Measurements from ENCODE around the gene NFIB. TPM values are rescaled to one million over a fixed set of nuclear protein-coding genes. Genes with fewer than 3 reads are reported as not detected.

Gene NFIB
- total RNA-seq, 2 experiments from 2014 or later: 13.7 to 25.1 TPM

DNA sequence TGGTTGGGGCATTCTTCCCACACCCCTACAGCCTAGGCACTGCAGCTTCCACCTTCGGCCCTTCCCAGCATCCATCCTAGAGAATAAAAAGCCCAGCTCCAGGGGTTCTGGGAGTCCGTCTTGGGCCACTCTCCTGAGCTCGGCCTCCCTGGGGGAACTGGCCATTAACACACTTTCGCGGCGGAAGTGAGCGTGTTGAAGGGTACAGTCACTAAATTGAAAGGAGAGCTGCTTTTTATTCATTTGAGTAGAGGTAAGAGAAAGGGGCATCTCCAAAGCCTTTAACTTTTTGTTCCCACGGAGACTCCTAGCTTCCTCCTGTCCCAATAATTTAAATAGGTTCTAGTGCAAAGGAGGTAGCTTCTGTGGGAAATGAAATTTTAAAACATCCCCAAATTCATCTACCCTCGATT is 31.0 kb upstream of the NFIB start:
- ChIA-PET CTCF (ENCODE audit: unreplicated experiment) (no interaction called here), POLR2A (no interaction called here)
- Histone ChIP-seq H3K4me1 (ENCODE audit: insufficient read depth, low read length, poor library complexity, severe bottlenecking) (no peaks in the 10 kb centered on the region), H3K4me2 (ENCODE audit: low read length) (no peak overlapping the region), H4K20me1 (ENCODE audit: insufficient read depth, low read length) (no peaks in the 10 kb centered on the region), H3K79me2 (ENCODE audit: insufficient read depth, low read depth, low read length) (no peaks in the 10 kb centered on the region), H3K9me2 (ENCODE audit: insufficient read depth, low read length) (no peaks in the 10 kb centered on the region), H3K27ac (ENCODE audit: low read depth, low read length, poor library complexity, severe bottlenecking) (no peak overlapping the region), H3K4me3 (ENCODE audit: low read depth, low read length, poor library complexity, severe bottlenecking) (no peak overlapping the region), H3K36me3 (ENCODE audit: insufficient read depth, low read length) (no peaks in the 10 kb centered on the region), H3K9me3 (ENCODE audit: low read length) (no peaks in the 10 kb centered on the region), H2AFZ (ENCODE audit: low read length) (no peak overlapping the region)
- intact Hi-C loops (cut with micrococcal nuclease; ENCODE audit: unreplicated experiment): no loop called here
- no peak for DNase-seq (ENCODE audit: low spot score)
- BruUV-seq (replicated peaks): no TSS peak
- TF ChIP-seq, protein P1, sequence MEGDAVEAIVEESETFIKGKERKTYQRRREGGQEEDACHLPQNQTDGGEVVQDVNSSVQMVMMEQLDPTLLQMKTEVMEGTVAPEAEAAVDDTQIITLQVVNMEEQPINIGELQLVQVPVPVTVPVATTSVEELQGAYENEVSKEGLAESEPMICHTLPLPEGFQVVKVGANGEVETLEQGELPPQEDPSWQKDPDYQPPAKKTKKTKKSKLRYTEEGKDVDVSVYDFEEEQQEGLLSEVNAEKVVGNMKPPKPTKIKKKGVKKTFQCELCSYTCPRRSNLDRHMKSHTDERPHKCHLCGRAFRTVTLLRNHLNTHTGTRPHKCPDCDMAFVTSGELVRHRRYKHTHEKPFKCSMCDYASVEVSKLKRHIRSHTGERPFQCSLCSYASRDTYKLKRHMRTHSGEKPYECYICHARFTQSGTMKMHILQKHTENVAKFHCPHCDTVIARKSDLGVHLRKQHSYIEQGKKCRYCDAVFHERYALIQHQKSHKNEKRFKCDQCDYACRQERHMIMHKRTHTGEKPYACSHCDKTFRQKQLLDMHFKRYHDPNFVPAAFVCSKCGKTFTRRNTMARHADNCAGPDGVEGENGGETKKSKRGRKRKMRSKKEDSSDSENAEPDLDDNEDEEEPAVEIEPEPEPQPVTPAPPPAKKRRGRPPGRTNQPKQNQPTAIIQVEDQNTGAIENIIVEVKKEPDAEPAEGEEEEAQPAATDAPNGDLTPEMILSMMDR (conservative IDR thresholded peaks at IDR 0.05; ENCODE audit: low read length): no peak
- no peak for TF ChIP-seq EZH2phosphoT487 (IDR thresholded peaks at IDR 0.05; ENCODE audit: borderline replicate concordance, low read depth, low read length)

DNA sequence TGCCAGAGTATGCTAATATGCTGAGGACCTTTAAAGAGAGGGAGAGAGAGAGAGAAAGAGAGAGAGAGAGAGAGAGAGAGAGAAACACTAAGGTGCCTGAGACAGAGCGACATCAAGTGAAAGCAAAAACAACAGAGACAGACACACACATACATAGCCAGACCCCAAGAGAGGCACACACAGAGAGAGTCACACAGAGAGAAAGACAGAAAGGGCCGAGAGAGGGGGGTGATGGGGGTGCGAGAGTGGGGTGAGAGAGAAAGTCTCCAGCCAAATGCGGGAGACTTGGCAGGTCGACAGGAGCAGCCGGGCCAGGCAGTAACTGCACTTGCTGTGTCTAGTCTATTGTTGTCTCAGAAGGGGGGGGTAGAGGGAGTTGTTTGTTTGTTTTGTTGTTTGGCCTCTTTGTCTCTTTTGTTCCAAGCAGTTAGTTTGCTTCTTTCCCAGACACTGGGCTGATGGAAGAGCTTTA is 30.1 kb upstream of the NFIB start:
- no peak for TF ChIP-seq EZH2phosphoT487 (IDR thresholded peaks at IDR 0.05; ENCODE audit: borderline replicate concordance, low read depth, low read length)
- TF ChIP-seq, protein P1 (conservative IDR thresholded peaks at IDR 0.05; ENCODE audit: low read length): no peak
- no TSS peak for BruUV-seq (replicated peaks)
- ChIA-PET CTCF (ENCODE audit: unreplicated experiment) (no interaction called here), POLR2A (no interaction called here)
- no peaks in the 10 kb centered on the region for H3K9me3 ChIP-seq (ENCODE audit: low read length)
- H3K4me3 ChIP-seq (ENCODE audit: low read depth, low read length, poor library complexity, severe bottlenecking): no peak overlapping the region
- H3K9me2 ChIP-seq (ENCODE audit: insufficient read depth, low read length): no peaks in the 10 kb centered on the region
- no peak overlapping the region for H3K4me2 ChIP-seq (ENCODE audit: low read length)
- DNase-seq (ENCODE audit: low spot score): no peak
- intact Hi-C loops (cut with micrococcal nuclease; ENCODE audit: unreplicated experiment): no loop called here
- H4K20me1 ChIP-seq (ENCODE audit: insufficient read depth, low read length): no peaks in the 10 kb centered on the region
- no peak overlapping the region for H3K27ac ChIP-seq (ENCODE audit: low read depth, low read length, poor library complexity, severe bottlenecking)
- no peaks in the 10 kb centered on the region for H3K79me2 ChIP-seq (ENCODE audit: insufficient read depth, low read depth, low read length)
- no peaks in the 10 kb centered on the region for H3K4me1 ChIP-seq (ENCODE audit: insufficient read depth, low read length, poor library complexity, severe bottlenecking)
- H2AFZ ChIP-seq (ENCODE audit: low read length): no peak overlapping the region
- no peaks in the 10 kb centered on the region for H3K36me3 ChIP-seq (ENCODE audit: insufficient read depth, low read length)

DNA sequence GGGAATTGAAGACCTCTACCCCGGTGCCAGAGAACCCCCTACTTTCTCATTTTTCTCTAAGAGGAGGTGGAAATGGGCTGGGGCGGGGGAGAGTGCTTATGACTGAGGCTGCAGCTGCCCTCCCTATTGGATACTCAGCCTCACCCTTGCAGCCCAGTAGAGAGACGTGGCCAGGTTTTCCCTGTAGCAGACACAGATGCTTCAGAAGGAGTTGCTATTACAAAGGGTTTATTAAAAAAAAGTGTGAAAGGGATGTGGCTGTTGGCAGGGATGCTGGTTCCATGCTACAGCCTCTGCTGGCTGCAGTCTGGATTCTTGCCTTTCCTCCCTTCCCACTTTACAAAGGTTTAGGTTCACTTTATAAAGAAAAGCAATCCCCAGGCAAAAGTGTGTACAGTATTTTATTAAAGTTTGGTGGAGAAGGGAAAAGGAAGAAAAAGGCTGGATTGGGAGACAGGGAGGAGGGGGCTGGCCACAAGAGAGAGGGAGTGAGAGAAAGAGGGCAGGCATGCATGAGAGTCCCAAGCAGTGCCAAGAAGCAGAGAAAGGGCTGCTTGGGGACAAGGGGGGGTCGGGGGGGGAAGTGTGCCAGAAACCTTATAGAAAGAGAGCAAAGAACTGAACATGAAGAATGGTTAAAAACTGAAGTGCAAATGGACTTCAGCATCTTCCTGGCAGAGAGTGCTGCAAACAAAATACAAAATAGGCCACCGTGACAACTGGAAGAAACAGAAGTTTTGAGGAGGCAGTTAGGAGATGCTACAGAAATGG is 29.5 kb upstream of the NFIB start:
- Histone ChIP-seq H3K36me3 (ENCODE audit: insufficient read depth, low read length) (no peaks in the 10 kb centered on the region), H3K9me3 (ENCODE audit: low read length) (no peaks in the 10 kb centered on the region), H3K27ac (ENCODE audit: low read depth, low read length, poor library complexity, severe bottlenecking) (no peak overlapping the region), H3K9me2 (ENCODE audit: insufficient read depth, low read length) (no peaks in the 10 kb centered on the region), H4K20me1 (ENCODE audit: insufficient read depth, low read length) (no peaks in the 10 kb centered on the region), H3K79me2 (ENCODE audit: insufficient read depth, low read depth, low read length) (no peaks in the 10 kb centered on the region), H3K4me2 (ENCODE audit: low read length) (no peak overlapping the region), H3K4me3 (ENCODE audit: low read depth, low read length, poor library complexity, severe bottlenecking) (no peak overlapping the region), H3K4me1 (ENCODE audit: insufficient read depth, low read length, poor library complexity, severe bottlenecking) (no peaks in the 10 kb centered on the region), H2AFZ (ENCODE audit: low read length) (no peak overlapping the region)
- TF ChIP-seq EZH2phosphoT487 (IDR thresholded peaks at IDR 0.05; ENCODE audit: borderline replicate concordance, low read depth, low read length): no peak
- TF ChIP-seq, protein P1 (conservative IDR thresholded peaks at IDR 0.05; ENCODE audit: low read length): no peak
- no peak for DNase-seq (ENCODE audit: low spot score)
- intact Hi-C loops (cut with micrococcal nuclease; ENCODE audit: unreplicated experiment): no loop called here
- ChIA-PET CTCF (ENCODE audit: unreplicated experiment) (no interaction called here), POLR2A (no interaction called here)
- BruUV-seq (replicated peaks): no TSS peak
